WERI-Rb-1 (cell line): Measurements from ENCODE around the gene TENM4.

ENCODE experiments used
- DNase-seq: peaks from one replicate; pipeline ENCODE4 v3.0.0-alpha.2; 2020
- H3K27ac ChIP-seq: fragments of 250-450 bp; sonication (Bioruptor Pico); 2 replicates; pipeline ENCODE4 v1.5.1; 2020; ENCODE audit warnings: mild to moderate bottlenecking, moderate library complexity
- H3K27me3 ChIP-seq: fragments of 250-450 bp; sonication (Bioruptor Pico); 2 replicates; pipeline ENCODE4 v1.5.1; 2021; ENCODE audit warnings: mild to moderate bottlenecking, low read depth, moderate library complexity; ENCODE audit not compliant: insufficient read depth, severe bottlenecking
- H3K36me3 ChIP-seq: fragments of 250-450 bp; sonication (Bioruptor Pico); 2 replicates; pipeline ENCODE4 v1.5.1; 2020; ENCODE audit warnings: mild to moderate bottlenecking, moderate library complexity
- H3K4me3 ChIP-seq: 2 replicates; pipeline ENCODE4 v1.5.1; 2011; ENCODE audit warnings: low read depth, mild to moderate bottlenecking, control low read depth, low read length
- H3K9me3 ChIP-seq: fragments of 250-450 bp; sonication (Bioruptor Pico); 2 replicates; pipeline ENCODE4 v1.5.1; 2021; ENCODE audit warnings: mild to moderate bottlenecking, moderate library complexity; ENCODE audit not compliant: severe bottlenecking
- TF ChIP-seq, protein P1 (sequence below): IDR thresholded peaks from 2 replicates; pipeline ENCODE4 v1.5.1; 2011; ENCODE audit warnings: low read depth, mild to moderate bottlenecking, control low read depth, inconsistent platforms, low read length

TENM4 gene

DNA sequence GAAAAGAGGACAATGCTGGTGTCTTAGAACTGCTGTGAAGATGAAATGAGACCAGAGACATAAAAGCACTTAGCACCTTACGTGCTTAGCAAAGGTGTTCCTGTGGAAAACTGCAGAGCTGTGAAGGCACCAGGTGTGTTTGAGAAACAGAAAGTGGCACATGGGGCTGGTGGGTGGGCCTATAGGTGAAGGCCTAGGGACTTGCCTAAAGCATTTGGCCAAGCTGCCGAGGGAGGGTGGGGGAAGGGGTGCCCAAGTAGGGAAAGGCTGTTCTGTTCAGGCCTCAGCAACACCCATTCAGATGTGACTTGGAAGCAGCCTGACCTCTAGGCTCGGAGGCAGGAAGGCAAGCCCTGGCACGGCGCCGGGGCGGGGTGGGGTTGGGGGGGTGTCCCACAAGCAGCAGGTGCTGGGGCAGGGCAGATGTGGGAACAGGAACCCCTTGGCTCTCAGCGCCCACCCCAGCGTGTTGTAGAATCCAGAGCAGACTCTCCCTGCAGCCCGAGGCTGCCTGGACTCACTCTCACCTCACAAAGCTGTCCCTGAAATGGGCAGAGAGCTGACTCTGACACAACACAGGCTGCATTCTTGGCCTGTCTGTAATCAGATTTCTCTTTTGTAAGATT is 499.5 kb downstream of the TENM4 start:
- H3K36me3 ChIP-seq: no peaks in the 10 kb centered on the region
- H3K27ac ChIP-seq: peak overlapping the region; percentile 71
- H3K27me3 ChIP-seq: no peaks in the 10 kb centered on the region
- H3K4me3 ChIP-seq: no peak overlapping the region
- no peaks in the 10 kb centered on the region for H3K9me3 ChIP-seq
- peak; percentile 13 for DNase-seq
- TF ChIP-seq, protein P1, sequence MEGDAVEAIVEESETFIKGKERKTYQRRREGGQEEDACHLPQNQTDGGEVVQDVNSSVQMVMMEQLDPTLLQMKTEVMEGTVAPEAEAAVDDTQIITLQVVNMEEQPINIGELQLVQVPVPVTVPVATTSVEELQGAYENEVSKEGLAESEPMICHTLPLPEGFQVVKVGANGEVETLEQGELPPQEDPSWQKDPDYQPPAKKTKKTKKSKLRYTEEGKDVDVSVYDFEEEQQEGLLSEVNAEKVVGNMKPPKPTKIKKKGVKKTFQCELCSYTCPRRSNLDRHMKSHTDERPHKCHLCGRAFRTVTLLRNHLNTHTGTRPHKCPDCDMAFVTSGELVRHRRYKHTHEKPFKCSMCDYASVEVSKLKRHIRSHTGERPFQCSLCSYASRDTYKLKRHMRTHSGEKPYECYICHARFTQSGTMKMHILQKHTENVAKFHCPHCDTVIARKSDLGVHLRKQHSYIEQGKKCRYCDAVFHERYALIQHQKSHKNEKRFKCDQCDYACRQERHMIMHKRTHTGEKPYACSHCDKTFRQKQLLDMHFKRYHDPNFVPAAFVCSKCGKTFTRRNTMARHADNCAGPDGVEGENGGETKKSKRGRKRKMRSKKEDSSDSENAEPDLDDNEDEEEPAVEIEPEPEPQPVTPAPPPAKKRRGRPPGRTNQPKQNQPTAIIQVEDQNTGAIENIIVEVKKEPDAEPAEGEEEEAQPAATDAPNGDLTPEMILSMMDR: no peak

DNA sequence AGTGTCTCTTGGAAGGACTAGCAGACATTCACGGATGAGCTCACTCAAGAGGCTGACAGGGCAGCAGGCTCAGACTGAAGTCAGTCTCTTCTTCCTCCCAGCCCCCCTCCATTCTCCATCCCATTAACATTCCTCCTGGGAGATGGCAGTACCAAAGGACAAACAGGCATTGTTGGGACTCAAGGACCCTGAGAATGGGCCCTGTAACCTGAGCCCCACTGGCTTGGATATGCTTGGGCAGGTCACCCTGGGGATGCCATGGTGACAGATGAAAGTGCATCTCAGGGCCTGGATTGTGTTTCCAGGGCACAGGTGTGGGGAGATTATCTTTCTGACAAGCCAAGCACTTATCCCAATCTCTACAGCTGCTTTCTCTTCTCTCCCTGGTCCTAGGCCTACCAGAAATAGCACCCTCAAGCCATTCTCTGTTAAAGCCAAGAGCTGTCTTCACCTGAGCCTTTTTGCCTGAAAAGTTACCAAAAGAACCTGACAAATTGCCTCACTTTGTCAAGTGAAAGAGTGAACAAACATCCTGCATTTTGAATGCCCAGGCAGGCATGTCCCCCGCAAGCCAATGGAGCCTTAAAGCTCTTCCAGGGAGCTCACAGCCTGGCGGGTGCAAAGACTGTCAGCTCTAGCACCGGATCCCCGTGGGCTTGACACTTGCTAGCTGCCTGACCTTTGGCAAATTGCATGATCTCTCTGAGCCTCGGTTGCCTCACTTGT is 500.2 kb downstream of the TENM4 start:
- Histone ChIP-seq H3K27me3 (no peaks in the 10 kb centered on the region), H3K36me3 (no peaks in the 10 kb centered on the region), H3K27ac (peak overlapping the region; percentile 71), H3K9me3 (no peaks in the 10 kb centered on the region), H3K4me3 (no peak overlapping the region)
- DNase-seq: peak; percentile 83
- TF ChIP-seq, protein P1: no peak

DNA sequence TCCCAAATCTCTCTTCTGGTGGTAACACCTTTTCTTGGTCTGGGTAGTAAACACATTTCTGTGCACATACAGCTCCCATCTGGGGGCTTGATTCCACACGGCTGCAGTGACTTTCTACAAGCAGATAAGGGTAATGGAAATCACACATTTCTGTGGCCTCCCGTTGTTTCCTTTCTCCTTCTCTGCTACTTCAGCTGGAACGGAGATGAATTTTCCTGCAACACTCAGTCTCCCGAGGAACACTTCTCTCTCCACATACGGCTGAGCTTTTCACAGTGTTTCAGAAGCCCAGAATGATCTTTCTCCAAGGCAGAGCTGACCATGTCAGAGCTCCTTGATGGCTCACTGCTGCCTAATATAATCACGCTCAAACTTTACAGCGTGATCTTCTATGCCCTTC is 501.9 kb downstream of the TENM4 start:
- DNase-seq: no peak
- TF ChIP-seq, protein P1: no peak
- Histone ChIP-seq H3K36me3 (no peaks in the 10 kb centered on the region), H3K27me3 (no peaks in the 10 kb centered on the region), H3K4me3 (no peak overlapping the region), H3K9me3 (no peaks in the 10 kb centered on the region), H3K27ac (no peak overlapping the region)

DNA sequence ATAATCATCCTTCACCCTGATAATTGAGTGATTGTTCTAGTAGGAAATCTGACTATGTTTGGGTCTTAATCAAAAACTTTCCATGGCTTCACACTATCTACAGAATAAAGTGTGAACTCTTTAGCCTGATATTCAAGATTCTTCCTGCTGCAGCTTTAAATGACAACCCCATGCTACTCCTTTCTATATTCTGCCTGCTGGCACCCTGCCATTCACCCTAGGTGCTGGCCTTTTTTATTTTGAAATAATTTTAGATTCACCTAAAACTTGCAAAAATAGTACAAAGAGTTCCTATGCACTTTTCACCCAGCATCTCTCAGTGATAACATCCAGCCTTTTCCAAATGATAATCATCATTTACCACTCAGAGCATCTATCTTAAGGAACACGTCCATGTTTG is 502.8 kb downstream of the TENM4 start:
- TF ChIP-seq, protein P1: no peak
- no peaks in the 10 kb centered on the region for H3K36me3 ChIP-seq
- no peaks in the 10 kb centered on the region for H3K9me3 ChIP-seq
- H3K27ac ChIP-seq: no peak overlapping the region
- H3K27me3 ChIP-seq: no peaks in the 10 kb centered on the region
- no peak overlapping the region for H3K4me3 ChIP-seq
- DNase-seq: no peak

DNA sequence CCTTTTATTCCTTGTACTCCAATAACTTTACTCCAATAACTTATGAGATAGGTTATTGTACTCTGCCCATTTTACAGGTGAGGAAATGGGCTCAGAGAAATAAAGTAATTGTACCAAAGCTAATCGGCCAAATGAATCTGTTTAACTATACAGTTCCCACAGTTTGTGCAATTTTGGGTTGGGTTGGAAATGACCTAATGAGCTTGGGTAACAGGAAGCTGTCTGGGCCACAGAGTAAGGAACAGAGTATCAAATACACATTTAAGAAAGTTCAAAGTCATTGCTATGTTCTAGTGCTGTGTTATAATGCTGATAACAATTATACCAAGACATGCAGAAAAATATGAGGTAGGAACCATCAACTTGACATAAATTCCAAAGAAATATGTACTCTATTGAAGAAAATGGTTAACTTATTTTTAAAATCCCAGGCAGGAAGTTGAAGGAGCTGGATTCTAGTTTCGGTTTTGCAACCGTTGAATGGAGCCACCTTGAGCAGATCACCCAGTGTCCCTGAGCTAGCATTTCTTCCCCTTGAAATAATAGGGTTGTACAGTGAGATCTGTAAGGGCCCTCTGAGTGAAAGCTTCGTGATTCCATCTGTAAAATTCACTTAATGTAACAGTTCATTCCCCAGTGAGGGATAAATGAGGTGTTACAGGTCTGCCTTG is 505.3 kb downstream of the TENM4 start:
- no peaks in the 10 kb centered on the region for H3K9me3 ChIP-seq
- no peak overlapping the region for H3K27ac ChIP-seq
- DNase-seq: no peak
- no peaks in the 10 kb centered on the region for H3K27me3 ChIP-seq
- H3K36me3 ChIP-seq: no peaks in the 10 kb centered on the region
- H3K4me3 ChIP-seq: no peak overlapping the region
- TF ChIP-seq, protein P1: no peak
